Measurements from ENCODE around the gene S100A7.
A peak's percentile ranks its signal among the peaks of the same experiment; 100 is the strongest.
"Not testable (repeated sequence)": the region's sequence is repeated elsewhere in the genome, so short reads cannot be mapped to it uniquely, and the experiment has no call there.

The S100A7 gene

GRCh38 chr1:153475282-153475681 lies 14.8 kb upstream of the S100A7 start:
- no peak for DNase-seq

- no peak for DNase-seq
Measured at GRCh38 chr1:153474347-153474746, 13.9 kb upstream of the S100A7 start.

- DNase-seq = no peak
Measured at GRCh38 chr1:153470707-153471106, 10.3 kb upstream of the S100A7 start.

- DNase-seq = no peak
Measured at GRCh38 chr1:153466908-153467307, 6.5 kb upstream of the S100A7 start.

DNA sequence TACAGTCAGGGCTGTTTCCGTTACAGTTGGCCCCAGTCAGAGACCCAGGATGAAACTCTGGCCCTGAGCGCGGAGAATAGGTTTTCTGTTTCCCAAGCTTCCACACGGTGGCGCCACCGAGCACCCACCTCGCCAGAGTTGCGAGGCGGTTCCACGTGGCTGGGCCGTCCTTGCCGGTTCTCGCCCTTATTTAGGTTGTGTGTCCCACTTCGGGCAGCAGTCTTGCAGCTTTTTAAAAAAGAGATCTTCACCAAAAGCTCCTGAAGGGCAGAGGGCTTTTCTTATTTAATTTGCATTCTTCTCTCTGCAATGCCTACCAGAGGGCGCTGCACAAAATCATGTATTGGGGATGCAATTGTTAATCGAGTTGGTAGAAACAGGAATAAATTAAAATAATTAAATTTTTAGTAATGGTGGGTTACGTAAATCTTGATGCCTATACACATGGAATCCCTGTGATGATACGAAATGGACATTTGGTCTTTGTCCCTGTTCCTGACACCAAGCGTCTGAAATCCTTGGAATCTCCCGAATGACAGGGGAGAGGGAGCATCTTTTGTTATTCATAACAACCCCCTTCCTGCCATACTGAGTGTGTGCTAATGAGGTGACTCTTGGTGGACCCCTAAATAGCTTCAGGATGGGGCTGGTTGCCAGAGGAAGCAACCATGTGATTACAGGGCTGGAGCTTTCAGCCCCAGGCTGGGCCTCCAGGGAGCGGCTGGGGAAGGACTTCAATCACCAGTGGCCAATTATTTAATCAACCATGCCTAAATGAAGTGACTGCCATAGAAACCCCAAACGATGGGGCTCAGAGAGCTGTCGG lies 5.6 kb upstream of the S100A7 start:
- DNase-seq = peak; percentile 14 to 41

GRCh38 chr1:153462741-153463140 lies 2.3 kb upstream of the S100A7 start:
- not testable (repeated sequence) for DNase-seq

GRCh38 chr1:153459655-153460054 lies 796 bp downstream of the S100A7 start:
- DNase-seq = no peak

GRCh38 chr1:153456396-153456795 lies 4.1 kb downstream of the S100A7 start:
- DNase-seq = no peak

- not testable (repeated sequence) for DNase-seq
Measured at GRCh38 chr1:153448851-153449250, 11.6 kb downstream of the S100A7 start.

DNA sequence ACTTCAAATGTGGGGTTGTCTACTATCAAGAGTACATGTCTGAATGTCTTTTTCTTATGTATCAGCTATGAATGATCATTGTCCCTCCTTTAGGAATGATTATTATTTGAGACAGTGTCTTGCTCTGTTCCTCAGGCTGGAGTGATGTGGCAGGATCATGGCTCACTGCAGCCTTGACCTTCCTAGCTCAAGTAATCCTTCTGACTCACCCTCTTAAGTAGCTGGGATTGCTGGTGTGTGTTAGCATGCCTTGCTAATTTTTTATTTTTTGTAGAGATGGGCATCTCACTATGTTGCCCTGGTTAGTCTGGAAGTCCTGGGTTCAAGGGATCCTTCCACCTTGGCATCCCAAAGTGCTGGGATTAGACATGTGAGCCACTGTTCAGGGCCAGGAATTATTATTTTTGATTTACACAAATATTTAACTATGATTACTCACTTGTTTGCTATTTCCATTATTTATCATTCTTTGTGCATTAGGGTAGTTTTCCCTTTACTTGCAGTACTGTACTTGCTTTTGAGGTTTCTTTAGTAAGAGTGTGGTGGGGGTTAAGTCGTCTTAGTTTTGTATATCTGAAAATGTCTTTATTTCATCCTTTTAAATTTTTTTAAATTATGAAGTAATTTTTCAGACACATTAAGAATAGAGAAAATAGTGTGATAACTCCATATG lies 12.8 kb downstream of the S100A7 start:
- DNase-seq = no peak

GRCh38 chr1:153444078-153444477 lies 16.4 kb downstream of the S100A7 start:
- no peak for DNase-seq

- DNase-seq = no peak
Measured at GRCh38 chr1:153443486-153443885, 17.0 kb downstream of the S100A7 start.

DNA sequence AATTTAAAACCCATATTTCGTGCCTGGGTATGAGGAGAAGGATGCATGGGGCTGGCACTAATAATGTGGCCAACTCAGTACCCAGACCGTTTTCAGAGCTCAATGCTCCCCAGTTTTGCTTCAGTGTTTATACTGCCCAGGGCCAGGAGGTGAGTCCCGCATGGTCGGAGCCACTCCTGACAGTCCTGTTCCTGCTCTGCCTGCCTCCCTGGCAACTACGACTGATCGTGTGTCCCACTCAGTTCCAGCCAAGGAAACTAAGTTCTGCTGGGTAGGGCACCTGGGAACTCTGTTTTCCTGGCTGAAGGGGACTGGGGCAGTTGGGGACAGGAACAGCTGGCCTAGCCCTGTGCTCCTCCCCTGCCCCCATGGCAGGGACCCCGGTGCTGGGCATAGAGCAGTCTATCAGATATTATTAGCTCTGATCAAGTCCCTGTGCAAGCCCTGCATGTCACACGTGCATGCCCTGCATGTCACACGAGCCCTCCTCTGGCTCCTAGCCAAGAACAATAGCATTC lies 19.2 kb downstream of the S100A7 start:
- no peak for DNase-seq

DNA sequence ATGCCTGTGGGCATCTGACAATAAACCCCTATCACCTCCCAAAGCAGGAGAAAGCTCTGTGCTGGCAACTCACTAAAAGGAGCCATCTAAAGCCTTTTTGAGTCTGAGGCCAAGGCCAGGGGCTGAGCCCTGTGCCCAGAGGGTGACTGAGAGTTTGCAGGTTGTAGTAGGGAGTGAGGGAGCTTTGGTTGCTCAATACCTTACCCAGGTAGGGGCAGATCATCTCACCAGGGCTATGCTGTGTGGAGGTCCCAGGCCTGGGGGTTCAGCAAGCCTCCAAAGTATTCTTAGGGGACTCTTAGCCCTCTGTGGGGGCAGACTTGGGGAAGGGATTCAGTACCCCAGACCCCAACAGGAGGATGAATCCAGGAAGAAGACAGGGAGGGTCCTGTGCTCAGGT lies 21.2 kb downstream of the S100A7 start:
- no peak for DNase-seq

DNA sequence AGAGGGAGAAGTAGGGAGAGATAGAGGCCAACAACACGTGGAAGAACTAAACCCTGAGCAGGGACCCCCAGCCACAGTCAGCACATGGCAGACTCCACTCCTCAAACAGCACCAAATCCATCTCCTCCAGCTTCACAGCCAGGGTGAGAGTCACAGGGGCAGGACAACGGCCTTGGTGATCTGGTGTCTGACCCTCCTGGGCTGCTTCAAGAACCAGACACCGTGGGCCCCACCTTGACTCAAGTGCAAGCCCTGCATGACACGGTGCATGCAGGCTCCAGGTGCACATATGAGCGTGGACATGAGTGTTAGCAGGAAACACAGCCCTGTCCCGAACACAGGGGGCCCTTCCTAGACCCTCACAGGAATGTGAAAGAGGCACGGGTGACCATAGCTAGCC lies 21.9 kb downstream of the S100A7 start:
- no peak for DNase-seq

- DNase-seq = no peak
Measured at GRCh38 chr1:153437236-153437635, 23.2 kb downstream of the S100A7 start.

DNA sequence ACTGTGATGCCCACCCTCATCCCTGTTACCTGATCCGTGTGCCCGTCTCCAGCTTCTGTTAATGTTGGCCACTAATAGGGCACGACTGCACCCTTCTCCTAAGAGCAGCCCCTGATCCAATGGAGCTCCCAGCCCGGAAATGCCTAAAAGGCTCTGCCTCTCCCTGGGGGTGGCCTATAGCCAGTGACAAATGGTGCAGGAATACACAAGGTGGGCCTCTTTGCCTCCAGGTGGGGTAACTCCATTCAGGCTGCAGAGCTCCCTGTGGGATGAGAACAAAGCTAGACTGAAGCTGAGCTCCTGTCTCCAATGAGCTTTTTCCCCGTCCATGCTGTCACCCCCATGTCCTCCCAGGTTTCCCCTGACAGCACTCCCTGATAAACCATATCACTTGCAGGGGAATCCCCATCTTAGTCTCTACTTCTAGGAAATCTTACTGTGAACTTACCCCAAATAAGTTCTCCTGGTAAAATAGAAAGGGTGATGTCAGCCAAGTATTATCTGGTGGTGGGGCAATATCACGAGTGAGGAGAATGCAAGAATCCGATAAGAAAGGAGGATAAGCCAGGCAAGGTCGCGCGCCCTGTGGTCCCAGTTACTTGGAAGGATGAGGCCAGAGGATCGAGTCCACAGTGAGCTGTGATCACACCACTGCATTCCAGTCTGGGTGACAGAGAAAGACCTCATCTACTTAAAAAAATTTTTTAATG lies 25.6 kb downstream of the S100A7 start:
- no peak for DNase-seq

DNA sequence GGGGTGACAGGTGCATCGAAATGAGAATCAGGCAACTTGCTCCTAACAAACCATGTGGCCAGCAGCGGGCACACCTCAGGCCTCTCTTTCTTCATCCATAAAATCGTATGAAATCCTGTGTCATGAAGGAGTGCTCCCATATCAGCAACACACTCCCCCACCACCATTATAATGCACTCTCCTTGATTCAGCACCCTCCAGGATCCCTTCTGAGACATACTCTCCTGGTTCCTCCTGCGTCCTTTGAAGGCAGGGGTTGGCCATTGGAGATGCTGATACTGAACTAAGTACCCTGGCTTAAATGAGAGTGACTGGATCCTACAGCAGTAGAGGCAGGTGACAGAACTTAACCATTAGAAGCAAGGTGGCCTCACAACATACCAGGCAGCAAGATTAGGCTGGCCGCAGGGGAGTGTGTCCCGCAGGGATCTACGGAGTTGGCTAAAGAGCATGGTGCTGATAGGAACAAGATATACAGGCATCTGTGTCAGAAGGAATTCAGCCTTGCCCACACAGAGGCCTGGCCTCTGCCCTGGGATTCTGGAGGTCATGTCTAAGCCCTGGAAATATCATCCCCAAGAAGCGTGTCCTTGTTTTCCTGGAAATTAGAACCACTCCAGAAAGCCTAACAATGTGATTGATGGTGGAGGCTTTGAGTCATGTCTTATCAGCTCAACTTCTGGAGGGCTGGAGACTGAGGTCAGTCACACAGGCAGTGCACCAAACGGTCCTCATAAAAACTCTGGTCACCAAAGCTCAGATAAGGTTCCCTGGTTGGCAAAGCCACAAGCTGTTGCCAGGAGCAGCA lies 27.4 kb downstream of the S100A7 start:
- no peak for DNase-seq

DNA sequence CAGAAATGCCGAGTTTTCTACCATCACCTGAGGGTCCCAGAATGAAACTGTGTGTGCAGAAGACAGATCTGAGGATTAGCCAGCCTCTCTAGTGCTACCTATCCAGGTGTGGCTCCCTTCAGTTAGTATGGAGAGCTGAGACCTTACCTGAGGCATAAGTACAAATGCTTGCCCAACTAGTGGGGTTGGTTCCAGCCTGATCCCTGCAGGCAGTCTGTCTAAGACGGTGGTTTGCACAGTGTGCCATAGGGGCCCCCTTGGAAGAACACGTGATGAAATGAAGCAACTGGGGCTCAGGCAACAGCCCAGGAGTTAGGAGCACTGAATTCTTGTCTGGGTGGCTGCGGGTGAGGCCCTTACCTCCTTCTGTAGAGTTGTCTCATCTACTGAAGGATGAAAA lies 28.5 kb downstream of the S100A7 start:
- no peak for DNase-seq

DNA sequence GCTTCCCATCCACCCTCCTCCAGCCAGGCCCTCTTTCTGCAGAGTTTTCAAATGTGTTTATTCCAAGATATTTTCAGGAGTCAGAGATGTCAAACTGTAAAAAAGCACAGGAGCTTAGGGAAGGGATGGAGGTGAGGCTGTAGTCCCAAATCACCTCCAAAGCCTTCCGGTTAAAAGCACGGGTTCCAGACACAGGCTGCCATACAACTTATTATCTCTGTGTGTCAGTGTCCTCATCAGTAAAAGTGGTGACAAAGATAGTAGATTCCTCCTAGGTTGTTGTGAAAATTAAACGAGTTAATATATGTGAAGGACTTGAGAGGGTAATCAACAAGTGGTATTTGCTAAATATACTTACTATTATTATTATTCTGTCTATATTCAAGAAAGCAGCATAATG lies 29.0 kb downstream of the S100A7 start:
- no peak for DNase-seq

- no peak for DNase-seq
Measured at GRCh38 chr1:153431002-153431401, 29.4 kb downstream of the S100A7 start.

- DNase-seq = no peak
Measured at GRCh38 chr1:153430561-153430960, 29.9 kb downstream of the S100A7 start.

DNA sequence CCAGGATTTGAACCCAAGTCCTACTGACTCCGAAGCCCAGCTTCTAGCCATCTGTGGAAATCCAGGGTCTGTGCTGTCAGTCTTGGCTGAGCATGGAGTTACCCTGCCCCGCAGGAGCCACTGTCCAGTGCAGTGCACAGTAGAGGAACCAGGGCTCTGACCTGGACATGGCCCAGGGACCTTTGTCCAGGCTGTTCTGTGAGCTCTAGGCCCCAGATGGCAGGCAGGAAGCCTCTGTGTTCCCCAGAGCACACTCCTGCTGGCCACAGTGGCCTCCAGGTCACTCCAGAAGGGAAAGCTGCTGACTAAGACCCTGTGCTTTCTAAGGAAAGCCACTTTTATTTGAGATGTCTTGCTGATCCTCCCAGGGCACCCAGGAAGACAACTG lies 30.3 kb downstream of the S100A7 start:
- no peak for DNase-seq

Data from bone marrow (tissue), 2 donors.